Body of pancreas (tissue), 4 donors: ENCODE results near the gene BRCA1. TPM values are rescaled to one million over a fixed set of nuclear protein-coding genes. Genes with fewer than 3 reads are reported as not detected.

Source experiments
- ATAC-seq: fragments of 150-250 bp; one replicate; pipeline ENCODE4 v1.9.1; 2016
- DNase-seq, 4 donors: peaks; one replicate each; pipeline ENCODE4 v3.0.0-alpha.2; 2019
- H3K27ac ChIP-seq, 4 donors: fragments of 200-600 bp; sonication (generic); 1 replicate in 3 of 4; 2 replicates in 1 of 4; pipeline versions ENCODE4 v1.5.1 to v1.6.1; 2016 to 2019; ENCODE audit warnings: mild to moderate bottlenecking in 1 of 4, mixed read lengths in 1 of 4, moderate library complexity in 1 of 4
- H3K27me3 ChIP-seq, 2 donors: fragments of 200-600 bp; sonication (generic); one replicate each; pipeline ENCODE4 v1.6.0; 2016; ENCODE audit warnings: mild to moderate bottlenecking in 1 of 2
- H3K36me3 ChIP-seq, 2 donors: fragments of 200-600 bp; sonication (generic); replicated peaks in 1 of 2; 2 replicates each; pipeline ENCODE4 v1.5.1; 2016; ENCODE audit warnings: low read depth in 2 of 2; ENCODE audit not compliant: insufficient read depth in 1 of 2
- H3K4me1 ChIP-seq: fragments of 200-600 bp; sonication (generic); one replicate; pipeline ENCODE4 v1.6.0; 2016
- H3K4me3 ChIP-seq, 2 donors: fragments of 200-600 bp; sonication (generic); 1 replicate in 1 of 2; 2 replicates in 1 of 2; pipeline ENCODE4 v1.5.1; 2016 to 2019
- H3K9me3 ChIP-seq, 3 donors: fragments of 200-600 bp; sonication (generic); 1 replicate in 2 of 3; 2 replicates in 1 of 3; pipeline ENCODE4 v1.5.1; 2016
- POLR2A ChIP-seq, 3 donors: fragments of 450-650 bp; IDR thresholded peaks; one replicate each; pipeline ENCODE4 v1.6.1; 2016; ENCODE audit warnings: antibody characterized with exemption in 3 of 3, mild to moderate bottlenecking in 2 of 3
- WGBS, 2 donors: methylation state at CpG; one replicate each; pipeline ENCODE4 v1.1.5; 2017; 5-methylcytosine and 5-hydroxymethylcytosine counted together
- intact Hi-C: fragments of 100-400 bp; cut with DNase I; formaldehyde crosslinking; loops from one replicate; pipeline ENCODE4 v1.15.1; 2023
- total RNA-seq, 2 donors: library from RNA; depleted of rRNA; stranded (reverse); fragments of >200 nt; gene quantifications; one replicate each; pipeline ENCODE4 v1.1.0, GENCODE V29; 2016
- TF ChIP-seq, protein P1 (sequence below), 7 experiments: fragments of 450-650 bp in 4 of 7; fragments of 200-600 bp in 3 of 7; sonication (generic) in 3 of 7; IDR thresholded peaks; one replicate each; pipeline ENCODE4 v1.5.1; 2016 to 2019; ENCODE audit warnings: antibody characterized with exemption in 7 of 7

The BRCA1 gene
- total RNA-seq, 2 donors from 2014 or later, result 2.6 to 7.6 TPM

- DNase-seq, result no peak
- no peak overlapping the region for H3K4me3 ChIP-seq
- no peak overlapping the region for H3K27ac ChIP-seq
- WGBS, 2 donors, result 91 to 95% methylated on average over 3 of the region's 3 CpGs
- no peak for ATAC-seq
- H3K27me3 ChIP-seq, result no peaks in the 10 kb centered on the region
- no peaks in the 10 kb centered on the region for H3K36me3 ChIP-seq
- H3K4me1 ChIP-seq, result no peaks in the 10 kb centered on the region
- H3K9me3 ChIP-seq, result no peaks in the 10 kb centered on the region
- intact Hi-C loops, result no loop called here
- TF ChIP-seq, protein P1, sequence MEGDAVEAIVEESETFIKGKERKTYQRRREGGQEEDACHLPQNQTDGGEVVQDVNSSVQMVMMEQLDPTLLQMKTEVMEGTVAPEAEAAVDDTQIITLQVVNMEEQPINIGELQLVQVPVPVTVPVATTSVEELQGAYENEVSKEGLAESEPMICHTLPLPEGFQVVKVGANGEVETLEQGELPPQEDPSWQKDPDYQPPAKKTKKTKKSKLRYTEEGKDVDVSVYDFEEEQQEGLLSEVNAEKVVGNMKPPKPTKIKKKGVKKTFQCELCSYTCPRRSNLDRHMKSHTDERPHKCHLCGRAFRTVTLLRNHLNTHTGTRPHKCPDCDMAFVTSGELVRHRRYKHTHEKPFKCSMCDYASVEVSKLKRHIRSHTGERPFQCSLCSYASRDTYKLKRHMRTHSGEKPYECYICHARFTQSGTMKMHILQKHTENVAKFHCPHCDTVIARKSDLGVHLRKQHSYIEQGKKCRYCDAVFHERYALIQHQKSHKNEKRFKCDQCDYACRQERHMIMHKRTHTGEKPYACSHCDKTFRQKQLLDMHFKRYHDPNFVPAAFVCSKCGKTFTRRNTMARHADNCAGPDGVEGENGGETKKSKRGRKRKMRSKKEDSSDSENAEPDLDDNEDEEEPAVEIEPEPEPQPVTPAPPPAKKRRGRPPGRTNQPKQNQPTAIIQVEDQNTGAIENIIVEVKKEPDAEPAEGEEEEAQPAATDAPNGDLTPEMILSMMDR (IDR thresholded peaks at IDR 0.05), result no peak
- no peak for TF ChIP-seq POLR2A (IDR thresholded peaks at IDR 0.05)
Measured at GRCh38 chr17:43151880-43152456, 26.8 kb upstream of the BRCA1 start.

DNA sequence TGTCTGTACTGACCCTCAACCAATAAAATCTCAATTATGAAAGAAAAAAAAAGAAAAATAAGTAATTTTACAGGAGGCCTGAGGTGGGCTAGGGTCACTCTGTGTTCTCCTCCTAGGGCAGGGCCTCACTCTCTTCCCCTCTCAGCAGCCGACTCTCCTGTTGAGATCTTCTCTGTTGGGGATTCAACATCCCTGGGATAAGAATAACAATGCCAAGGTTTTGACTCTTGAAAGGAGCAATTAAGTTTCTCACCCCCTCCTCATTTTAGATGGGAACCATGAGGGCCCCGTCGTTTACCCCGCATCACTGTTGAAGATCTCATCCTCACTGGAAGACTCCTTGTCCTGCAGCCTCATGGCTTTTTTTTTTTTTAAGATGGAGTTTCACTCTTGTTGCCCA is 21.5 kb upstream of the BRCA1 start:
- no peak for ATAC-seq
- Histone ChIP-seq H3K27me3 (no peaks in the 10 kb centered on the region), H3K4me3 (no peak overlapping the region), H3K36me3 (no peaks in the 10 kb centered on the region), H3K9me3 (no peaks in the 10 kb centered on the region), H3K4me1 (no peaks in the 10 kb centered on the region), H3K27ac (no peak overlapping the region)
- DNase-seq, result no peak
- intact Hi-C loops, result no loop called here
- no peak for TF ChIP-seq POLR2A (IDR thresholded peaks at IDR 0.05)
- TF ChIP-seq, protein P1 (IDR thresholded peaks at IDR 0.05), result no peak
- 81 to 84% methylated on average over 4 of the region's 4 CpGs for WGBS, 2 donors

- intact Hi-C loops, result no loop called here
- Histone ChIP-seq H3K27ac (no peak overlapping the region), H3K4me3 (no peak overlapping the region), H3K27me3 (no peaks in the 10 kb centered on the region), H3K9me3 (no peaks in the 10 kb centered on the region), H3K4me1 (no peaks in the 10 kb centered on the region), H3K36me3 (no peaks in the 10 kb centered on the region)
- TF ChIP-seq POLR2A (IDR thresholded peaks at IDR 0.05), result no peak
- TF ChIP-seq, protein P1 (IDR thresholded peaks at IDR 0.05), result no peak
- WGBS, 2 donors, result 93 to 95% methylated on average over 5 of the region's 5 CpGs
- no peak for ATAC-seq
- no peak for DNase-seq
Measured at GRCh38 chr17:43143201-43143600, 18.0 kb upstream of the BRCA1 start.

- Histone ChIP-seq H3K27me3 (no peaks in the 10 kb centered on the region), H3K4me3 (no peak overlapping the region), H3K9me3 (no peaks in the 10 kb centered on the region), H3K36me3 (no peaks in the 10 kb centered on the region), H3K27ac (no peak overlapping the region), H3K4me1 (no peaks in the 10 kb centered on the region)
- TF ChIP-seq, protein P1 (IDR thresholded peaks at IDR 0.05), result no peak
- no peak for TF ChIP-seq POLR2A (IDR thresholded peaks at IDR 0.05)
- ATAC-seq, result peak; percentile 60
- 40 to 45% methylated on average over 5 of the region's 5 CpGs for WGBS, 2 donors
- intact Hi-C loops, result no loop called here
- peak in 3 of 4 donors; percentile 22 to 53 (median 42) for DNase-seq
Measured at GRCh38 chr17:43142153-43142552, 17.0 kb upstream of the BRCA1 start.
